GM19452 (cell line): ENCODE data around the gene PIEZO1.
"Not testable (repeated sequence)": the region's sequence is repeated elsewhere in the genome, so short reads cannot be mapped to it uniquely, and the experiment has no call there.

Source experiments
- ATAC-seq: cut with Tn5 transposase; IDR thresholded peaks from one replicate; pipeline ENCODE4 v1.9.1; 2021; ENCODE audit not compliant: unreplicated experiment

The PIEZO1 gene

GRCh38 chr16:88784074-88784855 lies 755 bp downstream of the PIEZO1 start:
- no peak for ATAC-seq

GRCh38 chr16:88783391-88784073 lies 1.5 kb downstream of the PIEZO1 start:
- ATAC-seq, result no peak

GRCh38 chr16:88782454-88783390 lies 2.3 kb downstream of the PIEZO1 start:
- no peak for ATAC-seq

GRCh38 chr16:88781140-88782077 lies 3.6 kb downstream of the PIEZO1 start:
- ATAC-seq, result no peak

- no peak for ATAC-seq
Measured at GRCh38 chr16:88780142-88781062, 4.6 kb downstream of the PIEZO1 start.

- no peak for ATAC-seq
Measured at GRCh38 chr16:88779406-88780141, 5.4 kb downstream of the PIEZO1 start.

- ATAC-seq, result no peak
Measured at GRCh38 chr16:88778541-88779065, 6.4 kb downstream of the PIEZO1 start.

- ATAC-seq, result no peak
Measured at GRCh38 chr16:88778271-88778525, 6.8 kb downstream of the PIEZO1 start.

GRCh38 chr16:88777471-88778270 lies 7.3 kb downstream of the PIEZO1 start:
- no peak for ATAC-seq

GRCh38 chr16:88775825-88776224 lies 9.2 kb downstream of the PIEZO1 start:
- ATAC-seq, result no peak

GRCh38 chr16:88774544-88775393 lies 10.3 kb downstream of the PIEZO1 start:
- no peak for ATAC-seq

GRCh38 chr16:88773812-88774291 lies 11.2 kb downstream of the PIEZO1 start:
- no peak for ATAC-seq

GRCh38 chr16:88772871-88773811 lies 11.9 kb downstream of the PIEZO1 start:
- no peak for ATAC-seq

- not testable (repeated sequence) for ATAC-seq
Measured at GRCh38 chr16:88771781-88772180, 13.2 kb downstream of the PIEZO1 start.

GRCh38 chr16:88771294-88771772 lies 13.7 kb downstream of the PIEZO1 start:
- no peak for ATAC-seq
